Fibroblast of mammary gland (primary cell): ENCODE data around the gene ANKRD63.

ENCODE experiments used
- DNase-seq: peaks from one replicate; pipeline ENCODE4 v3.0.0-alpha.2; 2010; ENCODE audit warnings: low read depth
- H3K4me3 ChIP-seq: 2 replicates; pipeline ENCODE4 v1.5.1; 2011; ENCODE audit warnings: low read depth, mild to moderate bottlenecking, low read length, moderate library complexity; ENCODE audit not compliant: control insufficient read depth
- TF ChIP-seq, protein P1 (sequence below): conservative IDR thresholded peaks from 2 replicates; pipeline ENCODE4 v1.5.1; 2011; ENCODE audit warnings: low read depth, low read length, inconsistent platforms; ENCODE audit not compliant: control insufficient read depth, insufficient read depth

Gene ANKRD63

GRCh38 chr15:40233727-40234577, 48.9 kb downstream of the ANKRD63 start:
- H3K4me3 ChIP-seq, result no peak overlapping the region

GRCh38 chr15:40232625-40233070, 50.2 kb downstream of the ANKRD63 start:
- H3K4me3 ChIP-seq, result no peak overlapping the region
- DNase-seq, result peak; percentile 14
- TF ChIP-seq, protein P1, sequence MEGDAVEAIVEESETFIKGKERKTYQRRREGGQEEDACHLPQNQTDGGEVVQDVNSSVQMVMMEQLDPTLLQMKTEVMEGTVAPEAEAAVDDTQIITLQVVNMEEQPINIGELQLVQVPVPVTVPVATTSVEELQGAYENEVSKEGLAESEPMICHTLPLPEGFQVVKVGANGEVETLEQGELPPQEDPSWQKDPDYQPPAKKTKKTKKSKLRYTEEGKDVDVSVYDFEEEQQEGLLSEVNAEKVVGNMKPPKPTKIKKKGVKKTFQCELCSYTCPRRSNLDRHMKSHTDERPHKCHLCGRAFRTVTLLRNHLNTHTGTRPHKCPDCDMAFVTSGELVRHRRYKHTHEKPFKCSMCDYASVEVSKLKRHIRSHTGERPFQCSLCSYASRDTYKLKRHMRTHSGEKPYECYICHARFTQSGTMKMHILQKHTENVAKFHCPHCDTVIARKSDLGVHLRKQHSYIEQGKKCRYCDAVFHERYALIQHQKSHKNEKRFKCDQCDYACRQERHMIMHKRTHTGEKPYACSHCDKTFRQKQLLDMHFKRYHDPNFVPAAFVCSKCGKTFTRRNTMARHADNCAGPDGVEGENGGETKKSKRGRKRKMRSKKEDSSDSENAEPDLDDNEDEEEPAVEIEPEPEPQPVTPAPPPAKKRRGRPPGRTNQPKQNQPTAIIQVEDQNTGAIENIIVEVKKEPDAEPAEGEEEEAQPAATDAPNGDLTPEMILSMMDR, result no peak

More at GRCh38 chr15:40233727-40234577, 48.9 kb downstream of the ANKRD63 start:
- TF ChIP-seq, protein P1, result no peak
- DNase-seq, result no peak
